ENCODE data around the gene SMPD3. TPM values are rescaled to one million over a fixed set of nuclear protein-coding genes. Genes with fewer than 3 reads are reported as not detected.

Gene SMPD3
- total RNA-seq, 4 donors from 2014 or later, result 0.33 to 2.4 (median 1.3) TPM

GRCh38 chr16:68377667-68378393, 70.5 kb downstream of the SMPD3 start:
- Histone ChIP-seq H3K9me3 (no peaks in the 10 kb centered on the region), H3K4me1 (peaks cover 6 to 22% of the 10 kb centered on the region in 2 donors), H3K27me3 (no peaks in the 10 kb centered on the region), H3K27ac (no peak overlapping the region), H3K4me3 (replicated peaks in 1 of 3) (no peak overlapping the region), H3K36me3 (no peaks in the 10 kb centered on the region)
- 56 to 64% methylated on average over 6 to 10 of the region's 11 CpGs for WGBS, 2 donors
- intact Hi-C loops (cut with DNase I), result no loop called here
- DNase-seq, result peak; percentile 26 to 33
- no peak for TF ChIP-seq CTCF (IDR thresholded peaks at IDR 0.05)

GRCh38 chr16:68377221-68377620, 71.1 kb downstream of the SMPD3 start:
- Histone ChIP-seq H3K27me3 (no peaks in the 10 kb centered on the region), H3K27ac (no peak overlapping the region), H3K4me1 (peaks cover 6 to 22% of the 10 kb centered on the region in 2 donors), H3K9me3 (no peaks in the 10 kb centered on the region), H3K36me3 (no peaks in the 10 kb centered on the region), H3K4me3 (replicated peaks in 1 of 3) (no peak overlapping the region)
- WGBS, 2 donors, result 80 to 90% methylated on average over 2 of the region's 7 CpGs
- no peak for TF ChIP-seq POLR2A (IDR thresholded peaks at IDR 0.05)
- TF ChIP-seq CTCF (IDR thresholded peaks at IDR 0.05), result no peak
- DNase-seq, result no peak
- intact Hi-C loops (cut with DNase I), result no loop called here

GRCh38 chr16:68376590-68376989, 71.7 kb downstream of the SMPD3 start:
- WGBS, 2 donors, result 95% methylated on average over 3 to 5 of the region's 6 CpGs
- Histone ChIP-seq H3K36me3 (no peaks in the 10 kb centered on the region), H3K4me1 (peaks cover 6 to 22% of the 10 kb centered on the region in 2 donors), H3K9me3 (no peaks in the 10 kb centered on the region), H3K27ac (no peak overlapping the region), H3K4me3 (replicated peaks in 1 of 3) (no peak overlapping the region), H3K27me3 (no peaks in the 10 kb centered on the region)
- intact Hi-C loops (cut with DNase I), result no loop called here
- TF ChIP-seq POLR2A (IDR thresholded peaks at IDR 0.05) (no peak), CTCF (IDR thresholded peaks at IDR 0.05) (no peak)
- DNase-seq, result no peak

- Histone ChIP-seq H3K27me3 (no peaks in the 10 kb centered on the region), H3K4me1 (peaks cover 6 to 22% of the 10 kb centered on the region in 2 donors), H3K27ac (no peak overlapping the region), H3K36me3 (no peaks in the 10 kb centered on the region), H3K4me3 (replicated peaks in 1 of 3) (no peak overlapping the region), H3K9me3 (no peaks in the 10 kb centered on the region)
- intact Hi-C loops (cut with DNase I), result no loop called here
- no peak for DNase-seq
- TF ChIP-seq POLR2A (IDR thresholded peaks at IDR 0.05) (no peak), CTCF (IDR thresholded peaks at IDR 0.05) (no peak)
- 91 to 94% methylated on average over 9 to 11 of the region's 11 CpGs for WGBS, 2 donors
Measured at GRCh38 chr16:68375801-68376536, 72.3 kb downstream of the SMPD3 start.
